H1 (cell line): ENCODE data around the gene MCF2L. TPM values are rescaled to one million over a fixed set of nuclear protein-coding genes. Genes with fewer than 3 reads are reported as not detected.

Experiments
- GTF2F1 ChIP-seq: IDR thresholded peaks from 2 replicates; pipeline ENCODE4 v1.6.1; 2012; ENCODE audit warnings: low read depth, low read length, improper control_type of control experiment, borderline replicate concordance
- HDAC6 ChIP-seq: IDR thresholded peaks from one replicate; pipeline ENCODE4 v1.7.1; 2012; ENCODE audit warnings: low read depth, mild to moderate bottlenecking, inconsistent platforms, low read length, moderate library complexity
- PHF8 ChIP-seq: fragments of 200-600 bp; sonication (generic); conservative IDR thresholded peaks from 2 replicates; pipeline ENCODE4 v1.7.1; 2012; ENCODE audit warnings: low read depth, mild to moderate bottlenecking, inconsistent platforms, low read length, moderate library complexity
- SIX5 ChIP-seq: IDR thresholded peaks from 2 replicates; pipeline ENCODE4 v1.6.1; 2011; ENCODE audit warnings: mild to moderate bottlenecking, low read depth, low read length
- TBP ChIP-seq: IDR thresholded peaks from 2 replicates; pipeline ENCODE4 v1.6.1; 2011; ENCODE audit warnings: low read depth, low read length, improper control_type of control experiment
- ZNF274 ChIP-seq: IDR thresholded peaks from 2 replicates; pipeline ENCODE4 v1.7.0; 2012; ENCODE audit warnings: low read length, borderline replicate concordance; ENCODE audit errors: extremely low read depth
- polyA plus RNA-seq, 7 experiments: library from polyadenylated mRNA; depleted of rRNA in 3 of 7; stranded (reverse) in 5 of 7; unstranded in 2 of 7; fragments of >200 nt in 5 of 7; fragments of 200-250 nt in 2 of 7; gene quantifications; 1 replicate in 5 of 7; 2 replicates in 1 of 7; 4 replicates in 1 of 7; pipeline versions ENCODE4 v1.2.1 to v1.2.3, GENCODE V29; 2011 to 2013; ENCODE audit warnings: missing spikeins in 2 of 7, mixed read lengths in 2 of 7
- total RNA-seq: library from RNA; stranded (reverse); fragmentation: NEBNext Ultra II Directional; extraction: Animal tissue kit (Norgen Biotek cat#: 25700); gene quantifications from 2 replicates; pipeline ENCODE4 v1.2.1, GENCODE V29; 2021
- TF ChIP-seq, protein P1 (sequence below): fragments of 300-600 bp; sonication (generic); IDR thresholded peaks from 2 replicates; pipeline ENCODE4 v1.7.1; 2012; ENCODE audit warnings: low read length, moderate library complexity, mild to moderate bottlenecking, inconsistent platforms; ENCODE audit not compliant: insufficient replicate concordance

MCF2L gene
- total and polyA plus RNA-seq, 2 of the 8 experiments (the other 6 are each of a cell fraction or from before 2014, with no cell fraction given) = 10.1 to 24.4 TPM

DNA sequence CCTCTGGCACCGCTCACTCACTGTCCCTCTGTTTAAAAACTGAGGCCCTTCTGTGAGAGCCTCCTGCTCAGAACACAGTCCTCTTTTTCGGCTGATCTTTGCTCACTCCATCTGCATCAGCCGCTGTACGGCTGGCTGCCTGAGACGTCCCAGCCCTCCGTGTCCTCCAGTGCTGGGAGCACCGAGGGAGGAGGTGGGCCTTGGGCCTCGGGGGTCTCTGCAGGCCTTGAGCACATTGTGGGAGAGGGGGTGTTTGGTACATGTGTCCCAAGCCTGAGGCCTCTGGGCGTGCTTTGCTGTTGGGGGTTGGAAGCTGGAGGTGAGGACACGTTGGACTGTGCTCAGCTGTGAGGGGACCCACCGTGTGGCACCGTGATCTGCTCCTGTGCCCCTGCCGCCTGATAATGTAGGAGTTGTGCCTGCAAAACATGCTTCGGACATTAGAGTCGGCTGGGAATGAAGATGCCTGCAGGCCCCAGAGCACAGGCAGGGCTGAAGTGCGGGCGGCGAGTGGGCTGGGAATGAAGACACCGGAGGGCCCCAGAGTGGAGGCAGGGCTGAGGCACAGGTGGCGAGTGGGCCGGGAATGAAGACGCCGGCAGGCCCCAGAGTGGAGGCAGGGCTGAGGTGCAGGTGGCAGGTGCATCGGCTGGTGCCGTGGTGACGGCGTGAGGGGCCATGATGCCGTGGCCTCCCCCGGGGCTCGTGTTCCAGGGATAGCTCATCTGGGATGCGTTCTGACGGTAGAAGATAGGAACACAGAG lies 30.6 kb downstream of the MCF2L start (continued):
- TF ChIP-seq PHF8 = no peak
- TF ChIP-seq TBP = no peak
- TF ChIP-seq SIX5 = no peak
- TF ChIP-seq HDAC6 = no peak
- no peak for TF ChIP-seq GTF2F1
- TF ChIP-seq ZNF274 = no peak
- TF ChIP-seq, protein P1, sequence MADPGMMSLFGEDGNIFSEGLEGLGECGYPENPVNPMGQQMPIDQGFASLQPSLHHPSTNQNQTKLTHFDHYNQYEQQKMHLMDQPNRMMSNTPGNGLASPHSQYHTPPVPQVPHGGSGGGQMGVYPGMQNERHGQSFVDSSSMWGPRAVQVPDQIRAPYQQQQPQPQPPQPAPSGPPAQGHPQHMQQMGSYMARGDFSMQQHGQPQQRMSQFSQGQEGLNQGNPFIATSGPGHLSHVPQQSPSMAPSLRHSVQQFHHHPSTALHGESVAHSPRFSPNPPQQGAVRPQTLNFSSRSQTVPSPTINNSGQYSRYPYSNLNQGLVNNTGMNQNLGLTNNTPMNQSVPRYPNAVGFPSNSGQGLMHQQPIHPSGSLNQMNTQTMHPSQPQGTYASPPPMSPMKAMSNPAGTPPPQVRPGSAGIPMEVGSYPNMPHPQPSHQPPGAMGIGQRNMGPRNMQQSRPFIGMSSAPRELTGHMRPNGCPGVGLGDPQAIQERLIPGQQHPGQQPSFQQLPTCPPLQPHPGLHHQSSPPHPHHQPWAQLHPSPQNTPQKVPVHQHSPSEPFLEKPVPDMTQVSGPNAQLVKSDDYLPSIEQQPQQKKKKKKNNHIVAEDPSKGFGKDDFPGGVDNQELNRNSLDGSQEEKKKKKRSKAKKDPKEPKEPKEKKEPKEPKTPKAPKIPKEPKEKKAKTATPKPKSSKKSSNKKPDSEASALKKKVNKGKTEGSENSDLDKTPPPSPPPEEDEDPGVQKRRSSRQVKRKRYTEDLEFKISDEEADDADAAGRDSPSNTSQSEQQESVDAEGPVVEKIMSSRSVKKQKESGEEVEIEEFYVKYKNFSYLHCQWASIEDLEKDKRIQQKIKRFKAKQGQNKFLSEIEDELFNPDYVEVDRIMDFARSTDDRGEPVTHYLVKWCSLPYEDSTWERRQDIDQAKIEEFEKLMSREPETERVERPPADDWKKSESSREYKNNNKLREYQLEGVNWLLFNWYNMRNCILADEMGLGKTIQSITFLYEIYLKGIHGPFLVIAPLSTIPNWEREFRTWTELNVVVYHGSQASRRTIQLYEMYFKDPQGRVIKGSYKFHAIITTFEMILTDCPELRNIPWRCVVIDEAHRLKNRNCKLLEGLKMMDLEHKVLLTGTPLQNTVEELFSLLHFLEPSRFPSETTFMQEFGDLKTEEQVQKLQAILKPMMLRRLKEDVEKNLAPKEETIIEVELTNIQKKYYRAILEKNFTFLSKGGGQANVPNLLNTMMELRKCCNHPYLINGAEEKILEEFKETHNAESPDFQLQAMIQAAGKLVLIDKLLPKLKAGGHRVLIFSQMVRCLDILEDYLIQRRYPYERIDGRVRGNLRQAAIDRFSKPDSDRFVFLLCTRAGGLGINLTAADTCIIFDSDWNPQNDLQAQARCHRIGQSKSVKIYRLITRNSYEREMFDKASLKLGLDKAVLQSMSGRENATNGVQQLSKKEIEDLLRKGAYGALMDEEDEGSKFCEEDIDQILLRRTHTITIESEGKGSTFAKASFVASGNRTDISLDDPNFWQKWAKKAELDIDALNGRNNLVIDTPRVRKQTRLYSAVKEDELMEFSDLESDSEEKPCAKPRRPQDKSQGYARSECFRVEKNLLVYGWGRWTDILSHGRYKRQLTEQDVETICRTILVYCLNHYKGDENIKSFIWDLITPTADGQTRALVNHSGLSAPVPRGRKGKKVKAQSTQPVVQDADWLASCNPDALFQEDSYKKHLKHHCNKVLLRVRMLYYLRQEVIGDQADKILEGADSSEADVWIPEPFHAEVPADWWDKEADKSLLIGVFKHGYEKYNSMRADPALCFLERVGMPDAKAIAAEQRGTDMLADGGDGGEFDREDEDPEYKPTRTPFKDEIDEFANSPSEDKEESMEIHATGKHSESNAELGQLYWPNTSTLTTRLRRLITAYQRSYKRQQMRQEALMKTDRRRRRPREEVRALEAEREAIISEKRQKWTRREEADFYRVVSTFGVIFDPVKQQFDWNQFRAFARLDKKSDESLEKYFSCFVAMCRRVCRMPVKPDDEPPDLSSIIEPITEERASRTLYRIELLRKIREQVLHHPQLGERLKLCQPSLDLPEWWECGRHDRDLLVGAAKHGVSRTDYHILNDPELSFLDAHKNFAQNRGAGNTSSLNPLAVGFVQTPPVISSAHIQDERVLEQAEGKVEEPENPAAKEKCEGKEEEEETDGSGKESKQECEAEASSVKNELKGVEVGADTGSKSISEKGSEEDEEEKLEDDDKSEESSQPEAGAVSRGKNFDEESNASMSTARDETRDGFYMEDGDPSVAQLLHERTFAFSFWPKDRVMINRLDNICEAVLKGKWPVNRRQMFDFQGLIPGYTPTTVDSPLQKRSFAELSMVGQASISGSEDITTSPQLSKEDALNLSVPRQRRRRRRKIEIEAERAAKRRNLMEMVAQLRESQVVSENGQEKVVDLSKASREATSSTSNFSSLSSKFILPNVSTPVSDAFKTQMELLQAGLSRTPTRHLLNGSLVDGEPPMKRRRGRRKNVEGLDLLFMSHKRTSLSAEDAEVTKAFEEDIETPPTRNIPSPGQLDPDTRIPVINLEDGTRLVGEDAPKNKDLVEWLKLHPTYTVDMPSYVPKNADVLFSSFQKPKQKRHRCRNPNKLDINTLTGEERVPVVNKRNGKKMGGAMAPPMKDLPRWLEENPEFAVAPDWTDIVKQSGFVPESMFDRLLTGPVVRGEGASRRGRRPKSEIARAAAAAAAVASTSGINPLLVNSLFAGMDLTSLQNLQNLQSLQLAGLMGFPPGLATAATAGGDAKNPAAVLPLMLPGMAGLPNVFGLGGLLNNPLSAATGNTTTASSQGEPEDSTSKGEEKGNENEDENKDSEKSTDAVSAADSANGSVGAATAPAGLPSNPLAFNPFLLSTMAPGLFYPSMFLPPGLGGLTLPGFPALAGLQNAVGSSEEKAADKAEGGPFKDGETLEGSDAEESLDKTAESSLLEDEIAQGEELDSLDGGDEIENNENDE = no peak
- TF ChIP-seq, all 59 proteins: peak for 0
